Upper lobe of right lung (tissue), 1 donor: ENCODE measurements around the gene UBA52. TPM values are rescaled to one million over a fixed set of nuclear protein-coding genes. Genes with fewer than 3 reads are reported as not detected.

Source experiments
- ATAC-seq: fragments of 200-7000 bp; cut with Tn5 transposase; one replicate; pipeline ENCODE4 v1.9.1; 2020; ENCODE audit warnings: mild to moderate bottlenecking, moderate library complexity
- DNase-seq: peaks from one replicate; pipeline ENCODE4 v3.0.0-alpha.2; 2020
- H3K27ac ChIP-seq: fragments of 200-600 bp; one replicate; pipeline ENCODE4 v1.8.0; 2022
- H3K27me3 ChIP-seq: fragments of 200-600 bp; one replicate; pipeline ENCODE4 v1.8.0; 2022; ENCODE audit warnings: mild to moderate bottlenecking
- H3K36me3 ChIP-seq: fragments of 200-600 bp; one replicate; pipeline ENCODE4 v1.8.0; 2022
- H3K4me1 ChIP-seq: fragments of 200-600 bp; one replicate; pipeline ENCODE4 v1.8.0; 2022
- H3K4me3 ChIP-seq: fragments of 200-600 bp; one replicate; pipeline ENCODE4 v1.8.0; 2022; ENCODE audit warnings: mild to moderate bottlenecking
- H3K9me3 ChIP-seq: fragments of 200-600 bp; one replicate; pipeline ENCODE4 v1.8.0; 2022
- intact Hi-C: fragments of 100-400 bp; cut with DNase I; formaldehyde crosslinking; loops from one replicate; pipeline ENCODE4 v1.11.0; 2022
- total RNA-seq: library from RNA; stranded (reverse); fragmentation: NEBNext Ultra II Directional; extraction: Animal tissue kit (Norgen Biotek cat#: 25700); gene quantifications from one replicate; pipeline ENCODE4 v1.2.1, GENCODE V29; 2021
- TF ChIP-seq, protein P1 (sequence below): fragments of 200-600 bp; IDR thresholded peaks from one replicate; pipeline ENCODE4 v1.8.0; 2022; ENCODE audit warnings: antibody characterized with exemption
- donor health status: DM: no; HTN: yes; CAD: no; lungs with severe emphysema.

Gene UBA52
- total RNA-seq, 1 donor from 2014 or later, result 840 TPM

DNA sequence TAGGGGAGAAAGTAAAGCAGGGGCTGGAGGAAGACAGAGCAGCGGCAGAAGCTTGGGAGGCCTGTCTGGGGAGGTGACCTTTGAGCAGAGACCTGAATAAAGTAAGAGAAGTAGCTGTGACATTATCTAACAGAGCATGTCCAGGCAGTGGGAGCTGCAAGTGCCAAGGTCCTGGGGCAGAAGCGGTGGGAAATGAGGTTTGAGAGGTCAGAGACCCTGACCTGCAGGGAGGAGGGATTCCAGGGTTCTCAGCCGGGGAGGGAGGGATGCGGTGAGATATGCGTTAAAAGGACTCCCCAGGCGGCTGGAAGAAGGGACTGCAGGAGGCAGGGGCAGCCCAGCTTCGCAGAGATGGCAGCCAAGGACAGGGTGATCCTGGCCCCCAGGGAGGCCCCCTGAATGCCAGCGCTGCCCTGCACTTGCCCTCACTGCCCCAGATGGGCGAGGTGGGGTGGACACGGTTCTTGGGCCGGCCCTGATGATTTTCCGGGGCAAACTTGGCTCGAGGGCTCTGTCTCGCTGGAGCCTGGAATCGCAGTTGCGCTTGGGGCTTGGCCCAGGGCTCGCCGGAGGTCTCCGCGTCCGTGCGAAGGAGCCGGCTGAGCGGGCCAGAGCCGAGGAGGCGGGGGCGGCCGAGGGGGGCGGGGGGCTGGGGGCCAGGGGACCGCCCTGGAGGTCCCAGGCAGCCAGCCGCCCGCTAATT is 31.7 kb downstream of the UBA52 start:
- Histone ChIP-seq H3K27me3 (peaks cover 75% of the 10 kb centered on the region), H3K27ac (no peak overlapping the region), H3K4me3 (no peak overlapping the region), H3K9me3 (no peaks in the 10 kb centered on the region), H3K4me1 (peaks cover 18% of the 10 kb centered on the region), H3K36me3 (no peaks in the 10 kb centered on the region)
- DNase-seq, result no peak
- TF ChIP-seq, protein P1, sequence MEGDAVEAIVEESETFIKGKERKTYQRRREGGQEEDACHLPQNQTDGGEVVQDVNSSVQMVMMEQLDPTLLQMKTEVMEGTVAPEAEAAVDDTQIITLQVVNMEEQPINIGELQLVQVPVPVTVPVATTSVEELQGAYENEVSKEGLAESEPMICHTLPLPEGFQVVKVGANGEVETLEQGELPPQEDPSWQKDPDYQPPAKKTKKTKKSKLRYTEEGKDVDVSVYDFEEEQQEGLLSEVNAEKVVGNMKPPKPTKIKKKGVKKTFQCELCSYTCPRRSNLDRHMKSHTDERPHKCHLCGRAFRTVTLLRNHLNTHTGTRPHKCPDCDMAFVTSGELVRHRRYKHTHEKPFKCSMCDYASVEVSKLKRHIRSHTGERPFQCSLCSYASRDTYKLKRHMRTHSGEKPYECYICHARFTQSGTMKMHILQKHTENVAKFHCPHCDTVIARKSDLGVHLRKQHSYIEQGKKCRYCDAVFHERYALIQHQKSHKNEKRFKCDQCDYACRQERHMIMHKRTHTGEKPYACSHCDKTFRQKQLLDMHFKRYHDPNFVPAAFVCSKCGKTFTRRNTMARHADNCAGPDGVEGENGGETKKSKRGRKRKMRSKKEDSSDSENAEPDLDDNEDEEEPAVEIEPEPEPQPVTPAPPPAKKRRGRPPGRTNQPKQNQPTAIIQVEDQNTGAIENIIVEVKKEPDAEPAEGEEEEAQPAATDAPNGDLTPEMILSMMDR, result peak; percentile 30
- peak; percentile 11 for ATAC-seq
- intact Hi-C loops, result no loop called here

- Histone ChIP-seq H3K4me1 (peaks cover 18% of the 10 kb centered on the region), H3K27ac (no peak overlapping the region), H3K36me3 (no peaks in the 10 kb centered on the region), H3K4me3 (no peak overlapping the region), H3K27me3 (peaks cover 77% of the 10 kb centered on the region), H3K9me3 (no peaks in the 10 kb centered on the region)
- TF ChIP-seq, protein P1, result no peak
- ATAC-seq, result no peak
- intact Hi-C loops, result no loop called here
- no peak for DNase-seq
Measured at GRCh38 chr19:18603958-18604819, 32.5 kb downstream of the UBA52 start.

DNA sequence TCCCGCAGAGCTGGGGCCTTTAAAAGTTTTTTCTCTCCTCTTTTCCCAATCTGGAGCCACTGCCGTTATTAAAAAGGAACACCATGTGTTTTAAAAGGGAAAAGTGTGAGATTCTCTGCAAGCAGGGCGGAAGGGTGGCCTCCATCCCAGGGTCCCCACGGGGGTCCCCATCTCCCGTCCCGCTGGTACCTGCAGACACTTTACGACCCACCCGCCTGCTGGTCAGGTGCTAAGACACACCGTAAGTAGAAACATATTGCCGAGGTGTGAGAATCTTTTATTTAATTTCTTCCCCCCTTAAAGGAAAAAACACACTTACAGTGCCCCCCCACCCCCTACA is 33.1 kb downstream of the UBA52 start:
- no peak for ATAC-seq

DNA sequence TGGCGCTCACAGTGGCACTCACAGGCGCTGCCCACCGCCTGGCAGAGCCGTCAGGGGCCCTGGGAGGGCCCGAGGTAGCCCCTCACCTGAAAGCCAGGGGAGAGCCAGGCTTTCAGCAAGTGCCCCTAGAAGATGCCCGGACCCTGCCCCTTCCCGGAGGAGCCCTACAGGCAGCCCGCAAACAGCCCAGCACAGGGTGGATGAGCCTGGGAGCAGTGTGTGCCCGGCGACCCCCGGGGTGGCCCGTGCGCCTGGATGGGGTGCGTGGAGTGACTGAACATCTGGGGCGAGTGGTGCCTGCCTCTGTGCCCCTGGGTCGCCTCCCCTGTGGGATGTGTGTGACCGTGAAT is 33.5 kb downstream of the UBA52 start:
- intact Hi-C loops, result no loop called here
- Histone ChIP-seq H3K4me3 (peak overlapping the region; percentile 16), H3K27ac (no peak overlapping the region), H3K36me3 (no peaks in the 10 kb centered on the region), H3K4me1 (peaks cover 21% of the 10 kb centered on the region), H3K27me3 (peaks cover 77% of the 10 kb centered on the region), H3K9me3 (no peaks in the 10 kb centered on the region)
- ATAC-seq, result no peak
- DNase-seq, result no peak
- TF ChIP-seq, protein P1, result no peak

More for the DNA sequence above, 33.1 kb downstream of the UBA52 start:
- intact Hi-C loops, result no loop called here
- TF ChIP-seq, protein P1, result no peak
- H3K4me3 ChIP-seq, result no peak overlapping the region
- DNase-seq, result no peak
- no peak overlapping the region for H3K27ac ChIP-seq
- H3K9me3 ChIP-seq, result no peaks in the 10 kb centered on the region
- no peaks in the 10 kb centered on the region for H3K36me3 ChIP-seq
- peaks cover 77% of the 10 kb centered on the region for H3K27me3 ChIP-seq
- peaks cover 19% of the 10 kb centered on the region for H3K4me1 ChIP-seq

DNA sequence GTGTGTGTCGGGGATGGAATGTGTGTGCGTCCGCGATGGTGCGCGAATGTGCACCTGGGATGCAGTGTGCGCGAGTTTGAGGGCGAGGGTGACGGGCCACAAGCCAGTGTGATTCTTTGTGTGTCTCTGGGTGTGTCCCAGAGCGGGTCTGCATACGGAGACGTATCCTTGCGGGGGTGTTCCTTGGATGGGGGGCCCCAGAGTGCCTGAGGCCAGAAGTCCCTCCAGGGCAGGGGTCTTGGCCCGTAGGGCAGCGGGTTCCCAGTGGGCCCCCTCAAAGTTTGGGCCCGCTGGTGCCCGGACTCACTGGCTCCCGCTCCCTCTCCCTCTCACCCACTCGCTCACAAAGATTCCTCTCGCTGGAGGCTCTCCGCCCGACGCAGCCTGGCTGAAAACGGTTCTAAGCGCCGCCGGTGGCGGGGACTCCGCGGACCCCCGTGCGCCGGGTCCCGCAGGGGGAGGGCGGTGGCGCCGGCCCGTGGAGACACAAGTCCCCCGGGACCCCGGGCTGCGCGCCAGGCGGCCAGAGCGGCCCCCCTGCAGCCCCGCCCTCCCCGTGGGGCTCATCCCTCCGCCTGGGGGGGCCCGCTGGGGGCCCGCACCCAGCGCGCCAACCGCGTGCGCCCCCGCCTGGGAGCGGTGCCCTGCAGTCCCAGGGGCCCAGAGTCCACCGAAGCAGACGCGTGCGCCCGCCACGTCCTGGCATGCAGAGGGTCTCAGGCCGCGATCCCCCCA is 34.1 kb downstream of the UBA52 start:
- TF ChIP-seq, protein P1, result no peak
- no peak for ATAC-seq
- Histone ChIP-seq H3K4me3 (peak overlapping the region; percentile 16), H3K4me1 (peaks cover 25% of the 10 kb centered on the region), H3K36me3 (no peaks in the 10 kb centered on the region), H3K27ac (no peak overlapping the region), H3K9me3 (no peaks in the 10 kb centered on the region), H3K27me3 (peaks cover 77% of the 10 kb centered on the region)
- DNase-seq, result no peak
- intact Hi-C loops, result no loop called here
